GM18517 (cell line): ENCODE measurements around the gene GLB1L3.

ENCODE experiments used
- ATAC-seq: cut with Tn5 transposase; IDR thresholded peaks from one replicate; pipeline ENCODE4 v1.9.1; 2021; ENCODE audit warnings: mild to moderate bottlenecking, moderate library complexity; ENCODE audit not compliant: unreplicated experiment

Gene GLB1L3

GRCh38 chr11:134359646-134360045, 83.5 kb downstream of the GLB1L3 start:
- no peak for ATAC-seq

GRCh38 chr11:134360050-134360835, 84.1 kb downstream of the GLB1L3 start:
- peak; percentile 64 for ATAC-seq

GRCh38 chr11:134361661-134362060, 85.5 kb downstream of the GLB1L3 start:
- ATAC-seq = no peak

GRCh38 chr11:134362192-134362901, 86.2 kb downstream of the GLB1L3 start:
- no peak for ATAC-seq

GRCh38 chr11:134363161-134363560, 87.0 kb downstream of the GLB1L3 start:
- ATAC-seq = no peak

GRCh38 chr11:134363592-134363991, 87.4 kb downstream of the GLB1L3 start:
- ATAC-seq = no peak

- ATAC-seq = no peak
Observed at GRCh38 chr11:134364261-134364660, 88.1 kb downstream of the GLB1L3 start.

- no peak for ATAC-seq
Observed at GRCh38 chr11:134365011-134365925, 89.1 kb downstream of the GLB1L3 start.

GRCh38 chr11:134366254-134366653, 90.1 kb downstream of the GLB1L3 start:
- ATAC-seq = no peak

GRCh38 chr11:134367781-134368180, 91.6 kb downstream of the GLB1L3 start:
- no peak for ATAC-seq
